Kidney (tissue), 22 donors: ENCODE measurements around the gene TMED9. TPM values are rescaled to one million over a fixed set of nuclear protein-coding genes. Genes with fewer than 3 reads are reported as not detected.

Experiments
- DNase-seq, 5 donors: peaks; one replicate each; pipeline ENCODE4 v3.0.0-alpha.2; 2013 to 2020
- FAIRE-seq: peaks from 2 replicates; lab custom pipeline; 2012; peaks lifted over from hg19 to GRCh38; lab: Jason Lieb, UNC
- H3K27ac ChIP-seq, 2 donors: one replicate each; pipeline ENCODE4 v1.7.0; 2013; ENCODE audit warnings: low read depth in 2 of 2, low read length in 2 of 2, inconsistent platforms in 1 of 2
- H3K27me3 ChIP-seq: one replicate; pipeline ENCODE4 v1.7.1; 2013; ENCODE audit warnings: low read length, inconsistent platforms; ENCODE audit not compliant: control insufficient read depth, insufficient read depth
- H3K36me3 ChIP-seq, 3 donors: one replicate each; pipeline versions ENCODE4 v1.7.0 to v1.7.1; 2013; ENCODE audit warnings: low read length in 3 of 3, control low read depth in 1 of 3, inconsistent platforms in 1 of 3; ENCODE audit not compliant: insufficient read depth in 3 of 3, control insufficient read depth in 2 of 3
- H3K4me1 ChIP-seq, 3 donors: one replicate each; pipeline versions ENCODE4 v1.7.0 to v1.7.1; 2013; ENCODE audit warnings: low read length in 3 of 3, inconsistent platforms in 1 of 3, low read depth in 1 of 3; ENCODE audit not compliant: control insufficient read depth in 2 of 3, insufficient read depth in 2 of 3
- H3K4me3 ChIP-seq, 3 donors: one replicate each; pipeline versions ENCODE4 v1.7.0 to v1.8.1; 2013; ENCODE audit warnings: low read length in 3 of 3, control low read depth in 1 of 3, inconsistent platforms in 1 of 3
- H3K9ac ChIP-seq, 3 donors: one replicate each; pipeline versions ENCODE4 v1.7.0 to v1.7.1; 2013; ENCODE audit warnings: low read length in 3 of 3, control low read depth in 1 of 3, inconsistent platforms in 1 of 3
- H3K9me3 ChIP-seq, 3 donors: one replicate each; pipeline versions ENCODE4 v1.7.0 to v1.7.1; 2013; ENCODE audit warnings: low read length in 3 of 3, control low read depth in 1 of 3, inconsistent platforms in 1 of 3; ENCODE audit not compliant: control insufficient read depth in 2 of 3, insufficient read depth in 1 of 3
- intact Hi-C: fragments of 100-400 bp; cut with DNase I; formaldehyde crosslinking; loops from one replicate; pipeline ENCODE4 v1.11.1; 2022
- long read RNA-seq, 10 donors: library from polyadenylated mRNA in 1 of 10; unstranded in 1 of 10; transcript quantifications; one replicate each; pipeline ENCODE4 v2.0.0 and lab custom pipeline, GENCODE V29; 2021 to 2026
- polyA plus RNA-seq: library from polyadenylated mRNA; stranded (reverse); fragments of 350-450 nt; fragmentation: Illumina TruSeq; extraction: RNeasy Lipid Tissue Mini Kit (QIAGEN cat#74804); gene quantifications from one replicate; pipeline ENCODE4 v1.2.3, GENCODE V29; 2014; ENCODE audit warnings: low read depth, low replicate concordance; ENCODE audit not compliant: insufficient read depth
- total RNA-seq: library from RNA; stranded (reverse); fragmentation: NEBNext Ultra II Directional; extraction: Animal tissue kit (Norgen Biotek cat#: 25700); gene quantifications from one replicate; pipeline ENCODE4 v1.2.1, GENCODE V29; 2021
- TF ChIP-seq, protein P1 (sequence below): IDR thresholded peaks from 3 replicates; pipeline ENCODE4 v1.5.1; 2012; ENCODE audit warnings: mild to moderate bottlenecking, moderate library complexity, borderline replicate concordance; ENCODE audit not compliant: insufficient read depth; ENCODE audit errors: extremely low read depth
- donor health status: control.
- donor health status: control.
- donor health status: control.
- donor health status: control.
- donor health status: control.
- donor health status: DM: yes; HTN: yes; CAD: no.
- donor health status: Normal renal cell carcinoma (clear cell type).

Gene TMED9
- total RNA-seq: 168 TPM
- polyA plus RNA-seq: 214 TPM
- long read RNA-seq, donor 1, transcript TMED9-201 (5 exons, 1,473 nt): major isoform, 65 of 69 reads
- long read RNA-seq, donor 1, partial matches to known transcripts: 0 of 69 reads
- long read RNA-seq, donor 1, other reads (novel, unspliced or antisense): 0 of 69 reads
- long read RNA-seq, donor 2, transcript TMED9-201 (5 exons, 1,473 nt): major isoform, 119 of 130 reads
- long read RNA-seq, donor 2, partial matches to known transcripts: 7 of 130 reads
- long read RNA-seq, donor 2, other reads (novel, unspliced or antisense): 0 of 130 reads
- long read RNA-seq, donor 3, transcript TMED9-201 (5 exons, 1,473 nt): major isoform, 128 of 144 reads
- long read RNA-seq, donor 3, partial matches to known transcripts: 12 of 144 reads
- long read RNA-seq, donor 3, other reads (novel, unspliced or antisense): 0 of 144 reads
- long read RNA-seq, donor 4, transcript TMED9-201 (5 exons, 1,473 nt): major isoform, 128 of 133 reads
- long read RNA-seq, donor 4, partial matches to known transcripts: 0 of 133 reads
- long read RNA-seq, donor 4, other reads (novel, unspliced or antisense): 0 of 133 reads
- long read RNA-seq, donor 5, partial matches to known transcripts: 0 of 5 reads
- long read RNA-seq, donor 5, other reads (novel, unspliced or antisense): 0 of 5 reads
- long read RNA-seq, donor 6, transcript TMED9-201 (5 exons, 1,473 nt): major isoform, 84 of 97 reads
- long read RNA-seq, donor 6, partial matches to known transcripts: 8 of 97 reads
- long read RNA-seq, donor 6, other reads (novel, unspliced or antisense): 0 of 97 reads
- long read RNA-seq, donor 7, transcript TMED9-201 (5 exons, 1,473 nt): major isoform, 117 of 152 reads
- long read RNA-seq, donor 7, partial matches to known transcripts: 0 of 152 reads
- long read RNA-seq, donor 7, other reads (novel, unspliced or antisense): 30 of 152 reads
- long read RNA-seq, donor 8, transcript TMED9-201 (5 exons, 1,473 nt): major isoform, 63 of 144 reads
- long read RNA-seq, donor 8, partial matches to known transcripts: 80 of 144 reads
- long read RNA-seq, donor 8, other reads (novel, unspliced or antisense): 0 of 144 reads
- long read RNA-seq, donor 9, transcript TMED9-201 (5 exons, 1,473 nt): major isoform, 42 of 96 reads
- long read RNA-seq, donor 9, partial matches to known transcripts: 51 of 96 reads
- long read RNA-seq, donor 9, other reads (novel, unspliced or antisense): 0 of 96 reads
- long read RNA-seq, donor 10, transcript TMED9-201 (5 exons, 1,473 nt): major isoform, 72 of 202 reads
- long read RNA-seq, donor 10, partial matches to known transcripts: 121 of 202 reads
- long read RNA-seq, donor 10, other reads (novel, unspliced or antisense): 5 of 202 reads

DNA sequence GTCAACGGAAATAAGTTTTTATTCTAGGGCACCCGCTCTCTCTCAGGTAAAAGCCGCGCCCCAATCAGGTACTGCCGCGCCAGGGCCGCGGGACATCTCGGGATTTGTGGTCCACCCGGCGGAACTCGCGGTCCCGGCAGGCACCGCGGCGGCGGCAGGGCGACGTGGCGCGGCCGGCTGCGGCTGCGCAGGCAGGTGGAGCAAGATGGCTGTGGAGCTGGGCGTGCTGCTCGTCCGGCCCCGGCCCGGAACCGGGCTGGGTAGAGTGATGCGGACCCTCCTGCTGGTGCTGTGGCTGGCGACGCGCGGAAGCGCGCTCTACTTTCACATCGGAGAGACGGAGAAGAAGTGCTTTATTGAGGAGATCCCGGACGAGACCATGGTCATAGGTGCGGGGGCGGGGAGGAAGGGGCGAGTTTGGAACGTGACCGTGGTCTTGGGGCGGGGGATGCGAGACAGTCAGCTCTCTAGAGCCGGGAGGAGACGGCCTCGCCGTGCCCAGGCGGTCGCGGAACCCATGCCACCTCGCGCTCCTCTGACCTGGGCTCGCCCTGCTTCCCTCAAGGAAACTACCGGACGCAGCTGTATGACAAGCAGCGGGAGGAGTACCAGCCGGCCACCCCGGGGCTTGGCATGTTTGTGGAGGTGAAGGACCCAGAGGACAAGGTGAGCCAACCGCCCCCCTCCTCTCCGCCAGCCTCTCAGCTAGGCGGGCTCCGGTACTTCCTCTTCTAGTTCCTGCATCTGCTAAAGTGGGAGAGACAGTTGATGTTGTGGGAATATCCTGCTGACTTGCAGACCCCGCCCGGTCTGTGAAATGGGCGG, at the start of gene TMED9:
TMED9 (plus strand) TSS at position 194 of the 825 bp plus-strand sequence; CDS start at position 206, 12 bp downstream.
- Histone ChIP-seq H3K27me3 (no peaks in the 10 kb centered on the region), H3K9ac (peak within 1 kb of the TSS; percentile 84 to 95 (median 85)), H3K36me3 (peaks cover 2 to 33% (median 24%) of the 10 kb centered on the region in 3 donors), H3K9me3 (no peaks in the 10 kb centered on the region), H3K27ac (peak within 1 kb of the TSS in 1 of 2 donors; percentile 75), H3K4me3 (peak within 1 kb of the TSS; percentile 84 to 97 (median 89)), H3K4me1 (peaks cover 0 to 6% (median 0%) of the 10 kb centered on the region in 3 donors)
- FAIRE-seq: no peak
- intact Hi-C loops: no loop called here
- peak; percentile 88 to 94 (median 92) for DNase-seq
- TF ChIP-seq, protein P1, sequence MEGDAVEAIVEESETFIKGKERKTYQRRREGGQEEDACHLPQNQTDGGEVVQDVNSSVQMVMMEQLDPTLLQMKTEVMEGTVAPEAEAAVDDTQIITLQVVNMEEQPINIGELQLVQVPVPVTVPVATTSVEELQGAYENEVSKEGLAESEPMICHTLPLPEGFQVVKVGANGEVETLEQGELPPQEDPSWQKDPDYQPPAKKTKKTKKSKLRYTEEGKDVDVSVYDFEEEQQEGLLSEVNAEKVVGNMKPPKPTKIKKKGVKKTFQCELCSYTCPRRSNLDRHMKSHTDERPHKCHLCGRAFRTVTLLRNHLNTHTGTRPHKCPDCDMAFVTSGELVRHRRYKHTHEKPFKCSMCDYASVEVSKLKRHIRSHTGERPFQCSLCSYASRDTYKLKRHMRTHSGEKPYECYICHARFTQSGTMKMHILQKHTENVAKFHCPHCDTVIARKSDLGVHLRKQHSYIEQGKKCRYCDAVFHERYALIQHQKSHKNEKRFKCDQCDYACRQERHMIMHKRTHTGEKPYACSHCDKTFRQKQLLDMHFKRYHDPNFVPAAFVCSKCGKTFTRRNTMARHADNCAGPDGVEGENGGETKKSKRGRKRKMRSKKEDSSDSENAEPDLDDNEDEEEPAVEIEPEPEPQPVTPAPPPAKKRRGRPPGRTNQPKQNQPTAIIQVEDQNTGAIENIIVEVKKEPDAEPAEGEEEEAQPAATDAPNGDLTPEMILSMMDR: peak; percentile 17

DNA sequence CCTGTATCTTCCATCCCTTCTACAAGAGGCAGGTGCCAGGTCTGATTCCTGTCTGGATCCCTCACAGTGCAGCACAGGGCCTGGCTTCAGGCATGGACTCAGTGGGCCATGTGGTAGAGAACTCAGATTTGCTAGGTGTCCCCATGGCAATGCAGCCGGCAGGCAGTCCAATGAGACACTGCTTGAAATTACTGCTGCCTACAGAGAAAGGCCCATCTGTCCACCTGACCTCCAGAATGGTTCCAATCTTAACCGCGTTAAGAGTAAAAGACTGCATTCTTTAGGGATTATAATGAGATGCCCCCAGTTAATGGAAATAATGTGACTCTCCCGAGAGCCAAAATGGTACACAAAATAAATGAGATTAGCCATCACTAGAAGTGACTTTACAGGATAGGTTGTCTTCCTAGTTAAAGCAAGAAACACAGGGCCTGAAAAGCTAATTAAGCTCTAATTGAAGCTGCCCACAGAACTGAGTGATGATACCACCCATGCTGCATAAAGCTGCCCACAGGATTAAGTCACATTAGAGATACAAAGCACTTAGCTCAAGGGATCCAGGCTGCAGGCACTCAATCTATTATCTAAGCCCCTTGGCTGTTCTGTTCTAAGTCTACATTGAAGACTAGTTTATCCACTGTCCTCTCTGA, 49.1 kb upstream of the TMED9 start:
- Histone ChIP-seq H3K4me3 (no peak overlapping the region), H3K27me3 (no peaks in the 10 kb centered on the region), H3K9ac (no peak overlapping the region), H3K27ac (no peak overlapping the region), H3K36me3 (peaks cover 0 to 10% (median 3%) of the 10 kb centered on the region in 3 donors), H3K9me3 (no peaks in the 10 kb centered on the region), H3K4me1 (peaks cover 0 to 14% (median 0%) of the 10 kb centered on the region in 3 donors)
- intact Hi-C loops: no loop called here
- FAIRE-seq (no peak), DNase-seq (no peak)
- TF ChIP-seq, protein P1: no peak
